ENCODE data around the gene PCSK2.

PCSK2 gene

DNA sequence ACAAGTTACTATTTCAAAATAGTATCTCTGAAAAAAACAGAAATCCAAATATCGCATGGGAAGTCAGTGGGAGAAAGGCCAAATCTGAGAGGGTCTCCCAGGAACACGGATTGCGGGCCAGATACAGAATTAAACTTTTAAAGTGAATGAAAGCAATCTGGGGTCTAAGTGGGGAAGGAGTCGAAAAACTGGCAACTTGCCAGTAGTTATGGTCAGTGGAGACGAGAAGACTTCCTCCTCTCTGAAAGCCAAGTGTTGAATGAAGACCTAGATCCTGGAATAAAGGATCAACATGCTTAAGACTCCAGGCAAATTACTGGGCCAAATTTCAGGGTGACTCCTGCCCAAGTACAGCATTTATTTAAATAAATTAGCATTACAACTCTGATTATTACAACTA is 180.7 kb downstream of the PCSK2 start:
- no peak for DNase-seq

GRCh38 chr20:17417225-17417624 is 190.4 kb downstream of the PCSK2 start:
- no peak for DNase-seq

GRCh38 chr20:17418737-17419136 is 191.9 kb downstream of the PCSK2 start:
- no peak for DNase-seq

GRCh38 chr20:17419479-17420041 is 192.7 kb downstream of the PCSK2 start:
- DNase-seq, result no peak

DNA sequence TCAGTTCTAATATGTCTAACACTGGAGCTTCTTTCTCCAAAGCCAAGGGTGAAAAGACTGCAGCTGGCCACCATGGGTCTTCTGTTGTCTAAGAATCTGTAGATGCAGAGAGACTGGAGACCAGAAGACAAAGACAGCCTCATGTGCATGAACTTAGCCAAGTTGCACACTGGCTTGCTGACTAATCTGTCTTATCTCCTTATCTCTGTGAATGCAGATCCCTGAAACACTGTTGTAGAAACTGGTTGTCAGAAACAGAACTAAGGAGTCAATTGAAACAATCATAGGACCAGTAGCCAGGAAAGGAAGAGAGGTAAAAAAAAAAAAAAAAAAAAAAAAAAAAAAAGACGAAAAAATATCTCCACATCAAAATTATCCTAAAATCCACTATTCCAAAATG is 194.7 kb downstream of the PCSK2 start:
- no peak for DNase-seq

- DNase-seq, result no peak
Measured at GRCh38 chr20:17423782-17424181, 196.9 kb downstream of the PCSK2 start.

DNA sequence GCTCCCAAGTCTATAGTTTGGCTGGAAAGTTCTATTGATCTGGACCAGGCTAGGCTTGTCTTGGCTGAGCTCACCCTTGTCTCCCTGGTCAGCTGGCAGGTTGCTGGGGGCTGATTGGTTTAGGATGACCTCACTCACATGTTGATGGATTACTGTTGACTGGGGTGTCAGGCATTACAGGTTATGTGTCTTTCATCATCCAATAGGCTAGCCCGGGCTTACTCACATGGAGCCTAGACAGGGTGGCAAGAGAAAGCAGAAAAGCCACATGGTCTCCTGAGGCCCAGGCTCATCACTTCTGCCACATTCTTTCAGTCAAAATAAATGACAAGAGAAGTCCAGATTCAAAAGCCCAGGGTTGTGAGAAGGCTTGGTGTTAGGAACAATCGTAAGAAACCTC is 200.8 kb downstream of the PCSK2 start:
- no peak for DNase-seq

- DNase-seq, result no peak
Measured at GRCh38 chr20:17430125-17430950, 203.5 kb downstream of the PCSK2 start.

- peak; percentile 46 for DNase-seq
Measured at GRCh38 chr20:17431621-17432364, 205.0 kb downstream of the PCSK2 start.

DNA sequence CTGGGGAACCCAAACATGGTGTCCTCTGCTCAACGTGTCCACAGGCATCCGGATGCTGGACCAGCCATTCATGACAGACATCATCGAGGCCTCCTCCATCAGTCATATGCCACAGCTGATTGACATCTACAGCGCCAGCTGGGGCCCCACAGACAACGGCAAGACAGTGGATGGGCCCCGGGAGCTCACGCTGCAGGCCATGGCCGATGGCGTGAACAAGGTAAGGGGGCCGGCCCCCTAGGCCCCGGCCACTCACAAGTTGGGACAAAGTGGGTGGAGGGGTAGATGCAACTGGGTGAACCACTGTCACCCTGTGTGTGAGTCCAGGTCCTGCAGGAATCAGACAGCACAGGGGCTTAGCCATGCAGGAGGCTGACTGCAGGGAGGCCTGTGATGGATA is 209.8 kb downstream of the PCSK2 start:
- no peak for DNase-seq

DNA sequence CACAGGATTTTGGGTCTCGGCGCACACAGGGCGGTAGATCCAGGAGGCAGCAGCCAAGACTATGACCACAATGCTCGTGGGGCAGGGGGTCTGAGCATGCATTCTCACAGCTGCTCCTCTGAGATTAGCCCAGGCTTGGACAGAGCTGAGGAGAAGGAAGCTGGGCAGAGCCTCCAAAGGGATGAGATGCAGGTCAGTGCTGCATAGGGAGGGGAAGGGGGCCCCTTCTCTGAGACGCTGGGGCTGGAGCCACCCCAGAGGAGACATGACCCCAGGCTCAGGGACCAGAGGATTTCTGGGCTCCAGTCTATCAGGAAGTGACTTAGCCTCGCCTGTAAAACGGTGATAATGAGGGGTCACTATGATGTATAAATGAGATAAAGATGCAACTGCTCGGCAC is 210.4 kb downstream of the PCSK2 start:
- no peak for DNase-seq

GRCh38 chr20:17438436-17439039 is 211.7 kb downstream of the PCSK2 start:
- DNase-seq, result no peak

DNA sequence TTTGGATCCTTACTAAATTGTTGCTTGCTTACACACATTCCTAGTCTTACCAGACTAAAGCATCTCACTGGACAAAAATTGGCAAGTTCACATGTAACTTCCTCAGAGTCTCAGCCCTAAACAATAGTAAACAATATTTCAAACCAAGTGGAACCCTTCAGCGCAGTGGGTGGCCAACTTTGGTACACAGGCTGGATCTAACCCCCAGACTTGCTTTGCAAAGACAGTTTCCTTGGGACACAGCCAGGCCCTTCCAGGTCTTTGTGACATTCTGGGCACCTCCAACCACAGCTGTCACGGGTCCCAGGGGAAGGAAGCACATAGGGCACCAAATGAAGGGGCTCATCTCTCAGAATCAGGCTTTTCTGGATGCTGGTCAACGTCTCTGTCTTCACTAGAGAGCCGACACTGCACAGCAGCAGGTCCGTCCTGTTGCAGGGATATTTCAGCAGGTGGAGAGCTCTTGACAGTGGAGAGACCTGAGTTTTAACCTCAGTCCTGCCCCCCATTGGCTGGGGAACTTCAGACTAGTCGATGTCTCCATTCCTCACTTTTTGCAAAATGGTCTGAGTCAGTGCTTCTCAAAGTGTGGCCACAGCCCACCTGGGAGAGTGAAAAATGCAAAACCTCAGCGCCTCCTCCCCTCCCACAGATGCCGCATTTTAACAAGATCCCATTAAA is 212.9 kb downstream of the PCSK2 start:
- DNase-seq, result no peak

DNA sequence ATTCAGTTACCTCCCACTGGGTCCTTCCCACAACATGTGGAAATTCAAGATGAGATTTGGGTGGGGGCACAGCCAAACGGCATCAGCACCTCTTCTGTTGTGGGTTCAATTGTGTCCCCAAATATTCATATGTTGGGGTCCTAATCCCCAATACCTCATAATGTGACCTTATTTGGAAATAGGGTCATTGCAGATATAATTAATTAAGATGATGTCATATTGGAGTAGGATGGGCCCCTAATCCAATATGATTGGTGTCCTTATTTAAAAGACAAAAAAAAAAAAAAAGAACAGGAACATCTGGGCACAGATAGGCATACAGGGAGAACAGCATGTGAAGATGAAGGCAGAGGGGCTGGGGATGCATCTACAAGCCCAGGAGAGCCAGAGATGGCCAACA is 214.9 kb downstream of the PCSK2 start:
- DNase-seq, result no peak

- no peak for DNase-seq
Measured at GRCh38 chr20:17442588-17442987, 215.7 kb downstream of the PCSK2 start.

GRCh38 chr20:17443131-17443858 is 216.5 kb downstream of the PCSK2 start:
- DNase-seq, result no peak

- DNase-seq, result no peak
Measured at GRCh38 chr20:17444091-17444490, 217.3 kb downstream of the PCSK2 start.

DNA sequence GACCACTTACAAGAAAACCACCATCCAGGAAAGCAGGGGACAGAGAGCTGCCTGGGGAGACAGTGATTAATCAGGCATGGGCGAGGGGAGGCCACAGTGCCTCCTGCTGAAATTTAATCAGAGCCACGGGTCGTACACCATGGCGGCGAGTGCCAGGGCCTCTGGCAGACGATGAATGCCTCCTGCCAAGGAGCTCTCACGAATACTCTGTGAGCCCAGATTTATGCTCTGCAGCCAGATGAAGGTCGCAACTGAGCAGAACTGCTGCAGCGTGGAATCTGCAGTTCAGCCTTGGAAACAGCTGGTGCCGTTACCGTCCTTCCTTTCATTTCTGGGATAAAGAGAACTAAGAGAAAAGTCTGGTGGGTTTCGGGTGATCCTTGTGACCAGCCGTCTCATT is 218.7 kb downstream of the PCSK2 start:
- no peak for DNase-seq

DNA sequence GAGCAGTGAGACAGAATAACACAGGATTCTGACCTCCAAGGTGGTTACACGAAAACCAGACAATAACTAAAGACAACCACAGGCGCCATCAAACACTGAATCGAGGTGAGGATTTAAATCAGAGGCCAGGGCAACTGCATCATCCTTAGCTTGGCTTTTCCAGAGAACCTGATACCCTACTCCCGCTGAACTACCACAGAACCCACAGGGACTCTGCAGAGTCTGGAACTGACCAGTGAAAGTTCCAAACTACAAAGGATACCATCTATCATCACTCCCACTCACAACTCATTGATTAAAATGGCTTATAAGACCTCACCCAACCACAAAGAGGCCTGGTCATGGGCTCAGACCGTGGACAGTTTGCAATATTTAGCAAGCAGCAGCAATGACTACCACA is 219.3 kb downstream of the PCSK2 start:
- no peak for DNase-seq

GRCh38 chr20:17448071-17448470 is 221.2 kb downstream of the PCSK2 start:
- DNase-seq, result no peak

- DNase-seq, result no peak
Measured at GRCh38 chr20:17449031-17449430, 222.2 kb downstream of the PCSK2 start.

DNA sequence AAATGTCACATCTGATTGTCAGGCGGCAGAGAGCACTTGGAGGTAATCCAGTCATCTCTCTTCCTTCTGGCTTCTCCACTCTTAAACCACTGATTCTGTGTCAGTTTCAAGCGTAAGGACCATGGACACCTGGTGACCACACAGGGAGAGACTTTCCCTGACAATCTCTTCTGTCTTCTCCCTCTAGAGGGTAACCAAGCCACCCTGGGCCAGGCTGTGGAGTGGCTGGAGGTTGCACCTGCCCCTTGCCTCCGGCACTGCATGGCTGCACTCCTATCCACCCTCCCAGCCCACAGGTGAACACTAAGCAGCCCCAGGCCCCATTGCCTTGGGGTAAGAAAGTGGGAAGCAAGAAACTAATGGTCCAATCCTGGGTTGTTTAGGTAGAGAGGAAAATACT is 225.6 kb downstream of the PCSK2 start:
- DNase-seq, result no peak

All from CD4-positive, alpha-beta T cell treated with Interleukin-4 for 4 hours (primary cell).